ENCODE results near the gene OR52E8. TPM values are rescaled to one million over a fixed set of nuclear protein-coding genes. Genes with fewer than 3 reads are reported as not detected.
A peak's percentile ranks its signal among the peaks of the same experiment; 100 is the strongest.

OR52E8 gene
- total RNA-seq, 2 experiments from 2014 or later = not detected

DNA sequence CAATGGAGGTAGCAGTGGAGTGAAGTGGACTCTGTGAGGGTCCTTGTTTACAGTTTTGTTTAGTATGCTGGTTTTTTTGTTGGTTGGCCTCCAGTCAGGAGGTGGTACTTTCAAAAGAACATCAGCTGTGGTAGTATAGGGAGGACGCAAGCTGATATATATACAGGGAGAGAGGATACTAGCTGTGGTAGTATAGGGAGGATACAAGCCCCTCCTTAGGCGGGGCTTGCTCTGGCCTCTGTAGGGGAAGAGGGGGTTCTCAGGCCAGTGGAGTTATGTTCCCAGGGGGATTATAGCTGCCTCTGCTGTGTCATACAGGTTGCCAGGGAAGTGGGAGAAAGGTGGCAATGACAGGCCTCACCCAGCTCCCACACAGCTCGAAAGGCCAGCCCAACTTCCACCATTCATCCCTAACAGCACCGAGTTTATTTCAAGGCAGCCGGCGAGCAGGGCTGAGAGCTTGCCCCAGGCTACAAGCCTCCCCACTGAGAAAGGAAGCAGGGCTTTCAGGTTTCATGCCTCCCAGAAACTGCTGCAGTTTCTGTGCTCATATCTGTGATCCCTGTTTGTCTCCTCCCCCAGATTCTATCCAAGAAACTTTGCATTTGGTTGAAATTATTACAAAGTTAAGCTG, 26.2 kb downstream of the OR52E8 start:
- peaks cover 2% of the 10 kb centered on the region for H3K9me3 Mint-ChIP-seq
- H3K36me3 Mint-ChIP-seq = no peaks in the 10 kb centered on the region
- H3K4me1 Mint-ChIP-seq = no peaks in the 10 kb centered on the region
- no peak overlapping the region for H3K27ac Mint-ChIP-seq
- no peaks in the 10 kb centered on the region for H3K27me3 Mint-ChIP-seq
- H3K4me3 Mint-ChIP-seq = no peak overlapping the region
- DNase-seq = no peak

DNA sequence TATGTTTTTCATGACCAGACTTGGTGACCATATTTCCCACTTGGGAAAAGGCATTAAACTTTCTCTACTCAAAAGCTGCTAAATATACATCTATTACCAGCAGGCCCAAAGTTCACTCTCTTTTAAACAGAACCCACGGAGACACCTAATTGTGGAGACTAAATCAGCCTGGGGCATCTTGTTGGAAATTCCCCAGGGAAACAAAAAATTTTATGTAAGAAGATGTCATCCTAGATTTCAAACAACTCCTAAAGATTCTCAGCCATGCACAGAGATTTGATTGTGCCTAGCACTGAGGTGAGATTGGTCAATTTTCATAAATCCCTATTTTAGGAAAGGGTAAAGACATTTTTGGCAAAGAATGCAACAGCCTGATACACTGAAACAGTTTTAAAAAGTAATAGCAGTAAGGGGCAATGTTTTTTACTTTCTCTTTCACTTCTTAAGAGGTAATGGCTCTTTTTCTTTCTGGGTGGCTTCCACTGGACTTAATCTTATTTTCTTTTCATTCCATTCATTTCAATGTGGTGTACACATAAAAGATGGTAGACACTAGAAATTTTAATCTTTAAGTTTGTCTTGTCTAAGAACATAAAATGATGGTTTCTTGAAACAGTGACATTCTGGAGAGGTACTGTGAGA, 39.1 kb downstream of the OR52E8 start:
- no peaks in the 10 kb centered on the region for H3K36me3 Mint-ChIP-seq
- H3K27me3 Mint-ChIP-seq = no peaks in the 10 kb centered on the region
- no peak for DNase-seq
- H3K9me3 Mint-ChIP-seq = no peaks in the 10 kb centered on the region
- H3K27ac Mint-ChIP-seq = peak overlapping the region; percentile 17
- peaks cover 14% of the 10 kb centered on the region for H3K4me1 Mint-ChIP-seq
- peak overlapping the region; percentile 58 for H3K4me3 Mint-ChIP-seq

DNA sequence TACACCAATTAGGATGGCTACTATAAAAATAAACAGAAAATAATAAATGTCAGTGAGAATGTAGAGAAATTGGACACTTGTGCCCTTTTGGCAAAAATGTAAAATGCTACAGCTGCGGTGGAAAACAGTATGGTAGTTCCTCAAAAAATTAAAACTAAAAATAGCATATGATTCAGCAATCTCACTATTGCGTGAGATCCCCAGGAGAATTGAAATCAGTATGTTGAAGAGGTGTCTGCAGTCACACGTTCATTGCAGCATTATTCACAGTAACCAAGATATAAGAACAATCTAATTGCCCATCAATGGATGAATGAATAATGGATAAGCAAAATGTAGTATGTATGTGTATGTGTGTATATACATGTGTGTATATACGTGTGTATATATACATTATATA, 42.0 kb downstream of the OR52E8 start:
- DNase-seq = no peak
- H3K9me3 Mint-ChIP-seq = no peaks in the 10 kb centered on the region
- H3K27me3 Mint-ChIP-seq = peaks cover under 1% of the 10 kb centered on the region
- no peaks in the 10 kb centered on the region for H3K36me3 Mint-ChIP-seq
- no peak overlapping the region for H3K4me3 Mint-ChIP-seq
- peaks cover 14% of the 10 kb centered on the region for H3K4me1 Mint-ChIP-seq
- no peak overlapping the region for H3K27ac Mint-ChIP-seq

DNA sequence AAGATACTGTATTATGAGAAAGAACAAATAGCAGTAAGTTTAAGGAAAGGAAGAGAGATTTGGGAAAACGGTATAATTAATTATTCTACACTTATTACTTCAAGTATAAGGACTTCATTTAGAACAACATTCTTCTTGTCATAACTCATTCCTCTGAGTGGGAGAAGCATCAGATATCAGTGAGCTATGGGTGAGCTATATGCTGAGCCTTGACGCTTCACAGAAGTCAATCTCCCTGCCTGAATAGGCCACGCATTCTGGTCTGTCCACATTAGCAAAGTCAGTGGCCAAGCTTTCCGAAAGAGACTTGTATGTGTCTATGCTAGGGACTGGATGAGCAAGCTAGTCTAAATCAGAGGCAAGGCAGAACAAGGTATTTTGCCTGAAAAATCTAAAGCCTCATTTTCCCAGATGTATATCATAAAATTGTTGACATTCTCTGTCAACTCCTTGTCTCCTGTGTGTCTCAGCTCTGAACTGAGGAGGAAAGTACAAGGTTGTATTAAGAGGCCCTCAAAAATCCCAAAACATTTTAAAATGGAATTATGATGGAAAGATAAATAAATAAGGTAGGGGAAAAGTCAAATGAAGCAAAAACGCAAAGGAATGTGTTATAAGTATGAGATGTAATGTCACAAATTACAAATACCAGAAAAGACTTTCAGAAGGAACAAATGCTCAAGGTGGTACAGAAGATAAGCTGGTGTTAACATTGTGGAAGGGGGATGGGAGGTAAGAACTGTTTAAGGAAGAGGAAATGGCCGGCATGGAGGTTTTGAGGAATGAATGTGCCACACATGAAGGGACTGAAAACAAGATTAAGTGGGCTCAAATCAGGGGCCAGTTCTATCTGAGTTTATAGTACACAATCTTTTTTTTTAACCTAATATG, 47.3 kb downstream of the OR52E8 start:
- H3K27ac Mint-ChIP-seq = no peak overlapping the region

DNA sequence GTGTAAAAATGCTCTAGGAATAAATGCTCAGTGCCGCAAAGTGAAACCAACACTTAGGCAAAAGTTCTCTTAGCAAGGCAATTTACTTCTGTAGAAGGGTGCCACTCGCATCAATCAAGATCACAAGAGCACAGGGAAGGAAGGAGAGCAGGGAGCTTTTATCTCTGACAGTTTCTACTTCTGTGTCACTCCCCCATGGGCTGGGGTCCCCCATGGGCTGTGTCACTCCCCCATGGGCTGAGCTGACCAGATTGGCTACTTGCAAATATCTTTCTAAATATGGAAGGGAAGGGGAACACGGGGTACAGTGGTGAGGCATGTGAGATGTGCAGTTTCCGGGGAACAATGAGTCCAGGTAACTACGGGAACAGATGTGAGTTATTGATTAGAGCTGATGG, 48.4 kb downstream of the OR52E8 start:
- H3K4me3 Mint-ChIP-seq = peak overlapping the region; percentile 85
- peaks cover 27% of the 10 kb centered on the region for H3K27me3 Mint-ChIP-seq
- no peak overlapping the region for H3K27ac Mint-ChIP-seq
- no peaks in the 10 kb centered on the region for H3K36me3 Mint-ChIP-seq
- no peak for DNase-seq
- peaks cover 6% of the 10 kb centered on the region for H3K4me1 Mint-ChIP-seq
- H3K9me3 Mint-ChIP-seq = peaks cover 3% of the 10 kb centered on the region

More for the DNA sequence above, 47.3 kb downstream of the OR52E8 start:
- Mint-ChIP-seq H3K27me3 (peaks cover 26% of the 10 kb centered on the region), H3K4me3 (no peak overlapping the region), H3K4me1 (peaks cover 6% of the 10 kb centered on the region), H3K36me3 (no peaks in the 10 kb centered on the region), H3K9me3 (no peaks in the 10 kb centered on the region)
- no peak for DNase-seq

DNA sequence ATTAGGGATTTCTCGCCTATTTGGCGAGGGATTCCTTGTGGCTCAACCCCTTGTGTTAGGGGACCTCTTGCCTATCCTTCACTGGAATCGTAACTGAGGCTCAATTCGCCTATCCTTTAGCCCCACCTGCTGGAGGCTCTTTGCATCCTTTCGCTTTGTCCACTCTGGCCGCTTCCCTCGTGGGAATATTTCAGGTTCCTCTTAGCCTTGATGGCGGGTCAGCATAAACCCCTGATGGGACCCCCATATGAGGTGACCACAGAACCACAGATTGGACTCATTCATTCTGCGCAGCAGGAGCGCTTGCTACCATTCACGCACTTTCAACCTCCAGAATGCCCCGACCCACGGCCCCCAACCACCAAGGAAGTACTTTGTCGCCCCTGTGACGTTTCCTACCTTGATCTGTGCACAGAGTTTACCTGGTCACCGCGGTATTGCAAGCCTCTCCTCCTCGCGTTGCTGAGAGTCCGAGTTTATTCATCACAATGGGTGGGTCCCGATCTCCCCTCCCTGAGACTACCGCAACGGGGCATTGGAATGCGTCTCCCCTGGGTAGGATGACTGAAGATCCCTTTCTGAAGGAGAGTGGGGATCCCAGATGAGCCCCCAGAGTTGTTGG, 48.9 kb downstream of the OR52E8 start, which contains the start of gene OR52N2:
Gene OR52N2 (plus strand): TSS at position 425 of the 622 bp plus-strand sequence. CDS start 11,412 bp downstream, outside the sequence.
- Mint-ChIP-seq H3K9me3 (peaks cover 6% of the 10 kb centered on the region), H3K4me1 (peaks cover 6% of the 10 kb centered on the region), H3K36me3 (no peaks in the 10 kb centered on the region), H3K27ac (no peak within 1 kb of the TSS), H3K4me3 (peak within 1 kb of the TSS; percentile 85), H3K27me3 (peaks cover 27% of the 10 kb centered on the region)
- DNase-seq = peak; percentile 53

DNA sequence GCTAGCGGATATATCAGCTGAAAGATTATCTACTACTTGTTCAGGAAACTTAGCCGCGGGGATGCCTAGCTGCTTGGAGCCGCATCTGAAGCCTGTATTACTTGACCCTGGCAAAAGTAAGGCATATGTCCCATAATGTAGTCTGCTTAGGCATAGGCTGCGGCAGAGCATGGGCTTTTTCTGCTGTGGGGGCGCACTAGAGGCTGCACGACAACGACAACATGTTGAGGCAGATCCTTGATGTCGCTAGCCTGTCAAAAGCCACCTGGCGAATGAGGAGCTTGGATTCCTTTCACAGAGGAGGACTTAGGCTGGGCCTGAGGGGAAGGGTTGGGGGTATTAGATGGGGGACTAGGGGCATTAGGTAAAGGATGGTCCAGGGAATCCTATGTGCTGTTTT, 49.9 kb downstream of the OR52E8 start:
- no peaks in the 10 kb centered on the region for H3K36me3 Mint-ChIP-seq
- no peak overlapping the region for H3K4me3 Mint-ChIP-seq
- H3K27me3 Mint-ChIP-seq = peaks cover 34% of the 10 kb centered on the region
- peaks cover 6% of the 10 kb centered on the region for H3K4me1 Mint-ChIP-seq
- peaks cover 12% of the 10 kb centered on the region for H3K9me3 Mint-ChIP-seq
- H3K27ac Mint-ChIP-seq = no peak overlapping the region
- DNase-seq = no peak

Other genes with a start within 250 kb of the OR52E8 start
- gene TRIM34, start 232.7 kb downstream of the OR52E8 start, total RNA-seq = 1 to 10 TPM; 6.1 to 7.8 TPM
- gene TRIM5, start 172.6 kb downstream of the OR52E8 start, total RNA-seq = 10 to 100 TPM; 18.7 to 20.3 TPM
- gene TRIM22, start 167.9 kb downstream of the OR52E8 start, total RNA-seq = 100 to 1,000 TPM; 141 to 143 TPM
- gene OR56B1, start 121.2 kb downstream of the OR52E8 start, total RNA-seq = under 1 TPM; 0.10 to 0.16 TPM
- under 1 TPM; 0.35 to 0.40 TPM for gene OR52N4, start 103.4 kb downstream of the OR52E8 start, total RNA-seq
- gene OR52N5, start 74.3 kb downstream of the OR52E8 start, total RNA-seq = not detected
- not detected for gene OR52N1, start 66.4 kb downstream of the OR52E8 start, total RNA-seq
- not detected for gene OR52N2, start 48.8 kb downstream of the OR52E8 start, total RNA-seq
- gene OR52E6, start 15.8 kb downstream of the OR52E8 start, total RNA-seq = not detected
- not detected for gene OR52E4, start 22.9 kb upstream of the OR52E8 start, total RNA-seq
- gene OR52E5, start 35.5 kb upstream of the OR52E8 start, total RNA-seq = not detected
- not detected for gene OR56A3, start 84.6 kb upstream of the OR52E8 start, total RNA-seq
- gene OR56A5, start 110.8 kb upstream of the OR52E8 start, total RNA-seq = not detected
- gene OR52L1, start 129.3 kb upstream of the OR52E8 start, total RNA-seq = not detected
- gene OR56A4, start 149.3 kb upstream of the OR52E8 start, total RNA-seq = not detected
- not detected for gene OR56A1, start 173.1 kb upstream of the OR52E8 start, total RNA-seq
- not detected for gene OR56B4, start 250.0 kb upstream of the OR52E8 start, total RNA-seq